Measurements from ENCODE around the gene DGKD. TPM values are rescaled to one million over a fixed set of nuclear protein-coding genes. Genes with fewer than 3 reads are reported as not detected.

DGKD gene
- total and polyA plus RNA-seq, 9 of the 15 experiments (the other 6 are each of a cell fraction or from before 2014, with no cell fraction given): 0.52 to 29.5 (median 10.6) TPM

GRCh38 chr2:233433794-233434193 lies 79.5 kb downstream of the DGKD start:
- no peak overlapping the region for H3K27ac ChIP-seq (ENCODE audit: extremely low read depth, low read depth, low read length)
- DNase-seq (ENCODE audit: extremely low read depth in 1 of 4, low spot score in 3 of 4): no peak
- intact Hi-C loops (cut with micrococcal nuclease) (no loop called here), in situ Hi-C loops (cut with MboI) (no loop called here)
- WGBS (ENCODE audit: insufficient coverage, low coverage, missing lambda C conversion rate): 67% methylated on average over 1 of the region's 1 CpG
- ChIA-PET CTCF (ENCODE audit: low intra/inter-chr PET ratio) (no interaction called here), POLR2A (no interaction called here)
- no TSS peak for BruUV-seq (replicated peaks)
- H3K4me2 ChIP-seq (ENCODE audit: insufficient read depth, low read length): no peak overlapping the region
- peaks cover 32% of the 10 kb centered on the region; the same call in 2 of the 3 replicates for H3K36me3 ChIP-seq (ENCODE audit: control insufficient read depth, insufficient read depth, low read length)
- H3K27me3 ChIP-seq (ENCODE audit: control insufficient read depth in 2 of 2, insufficient read depth in 2 of 2, low read length in 2 of 2): no peaks in the 10 kb centered on the region
- no peaks in the 10 kb centered on the region for H3K9me1 ChIP-seq (ENCODE audit: control insufficient read depth, insufficient read depth, low read length)
- peaks cover 5% of the 10 kb centered on the region; the same call in 1 of the 3 replicates for H3K79me2 ChIP-seq (ENCODE audit: control insufficient read depth, insufficient read depth, low read length)
- H3K4me1 ChIP-seq (replicated peaks in 1 of 2; ENCODE audit: control insufficient read depth in 2 of 2, insufficient read depth in 2 of 2, low read length in 2 of 2): peaks cover 14 to 15% of the 10 kb centered on the region in 2 experiments; a peak in 4 of 5 replicates
- no peak overlapping the region for H3K9ac ChIP-seq (ENCODE audit: insufficient read depth in 1 of 2, low read depth in 2 of 2, low read length in 2 of 2)
- no peak for ATAC-seq
- H3K4me3 ChIP-seq: no peak overlapping the region
- no peak for TF ChIP-seq ZKSCAN3 (CRISPR knock-in tag; IDR thresholded peaks at IDR 0.05)
- no peak for FAIRE-seq
- no peaks in the 10 kb centered on the region for H4K20me1 ChIP-seq (replicated peaks; ENCODE audit: control insufficient read depth, insufficient read depth, low read length)
- H2AFZ ChIP-seq (ENCODE audit: low read depth, low read length): no peak overlapping the region
- no peaks in the 10 kb centered on the region for H3K9me3 ChIP-seq (replicated peaks; ENCODE audit: control insufficient read depth, insufficient read depth, low read depth, low read length)

GRCh38 chr2:233434666-233435330 lies 80.5 kb downstream of the DGKD start:
- Histone ChIP-seq H3K27me3 (ENCODE audit: control insufficient read depth in 2 of 2, insufficient read depth in 2 of 2, low read length in 2 of 2) (no peaks in the 10 kb centered on the region), H3K27ac (ENCODE audit: extremely low read depth, low read depth, low read length) (no peak overlapping the region), H3K36me3 (ENCODE audit: control insufficient read depth, insufficient read depth, low read length) (peaks cover 34% of the 10 kb centered on the region; the same call in 2 of the 3 replicates), H3K4me1 (replicated peaks in 1 of 2; ENCODE audit: control insufficient read depth in 2 of 2, insufficient read depth in 2 of 2, low read length in 2 of 2) (peaks cover 4 to 5% of the 10 kb centered on the region in 2 experiments; a peak in 4 of 5 replicates), H3K79me2 (ENCODE audit: control insufficient read depth, insufficient read depth, low read length) (no peaks in the 10 kb centered on the region), H3K9me3 (replicated peaks; ENCODE audit: control insufficient read depth, insufficient read depth, low read depth, low read length) (no peaks in the 10 kb centered on the region), H2AFZ (ENCODE audit: low read depth, low read length) (no peak overlapping the region), H3K9me1 (ENCODE audit: control insufficient read depth, insufficient read depth, low read length) (no peaks in the 10 kb centered on the region), H3K4me2 (ENCODE audit: insufficient read depth, low read length) (no peak overlapping the region), H3K9ac (ENCODE audit: insufficient read depth in 1 of 2, low read depth in 2 of 2, low read length in 2 of 2) (no peak overlapping the region), H4K20me1 (replicated peaks; ENCODE audit: control insufficient read depth, insufficient read depth, low read length) (no peaks in the 10 kb centered on the region), H3K4me3 (no peak overlapping the region)
- TF ChIP-seq ZNF134 (CRISPR knock-in tag; conservative IDR thresholded peaks at IDR 0.05) (no peak), SPI1 (IDR thresholded peaks at IDR 0.05; ENCODE audit: borderline replicate concordance, low read depth, low read length) (peak; percentile 27; the same call in 1 of the 2 replicates)
- no peak for DNase-seq (ENCODE audit: extremely low read depth in 1 of 4, low spot score in 3 of 4)
- no peak for FAIRE-seq
- 89% methylated on average over 16 of the region's 18 CpGs for WGBS (ENCODE audit: insufficient coverage, low coverage, missing lambda C conversion rate)
- CTCF ChIA-PET (ENCODE audit: low intra/inter-chr PET ratio): no interaction called here
- intact Hi-C loops (cut with micrococcal nuclease): no loop called here
- BruUV-seq (replicated peaks): no TSS peak
- in situ Hi-C loops (cut with MboI): no loop called here
- POLR2A ChIA-PET: no interaction called here
- ATAC-seq: no peak
